Heart right ventricle (tissue), 16 donors: ENCODE results near the gene DNASE1L2. TPM values are rescaled to one million over a fixed set of nuclear protein-coding genes. Genes with fewer than 3 reads are reported as not detected.
A peak's percentile ranks its signal among the peaks of the same experiment; 100 is the strongest.

Experiments used
- ATAC-seq, 8 donors: fragments of 200-7000 bp; cut with Tn5 transposase; one replicate each; pipeline ENCODE4 v1.9.1; 2020; ENCODE audit warnings: mild to moderate bottlenecking in 8 of 8, moderate library complexity in 8 of 8, moderate number of reproducible peaks in 1 of 8
- DNase-seq, 2 donors: peaks; one replicate each; pipeline ENCODE4 v3.0.0-alpha.2; 2020
- H3K27ac ChIP-seq, 10 donors: fragments of 200-600 bp; sonication (generic) in 2 of 10; one replicate each; pipeline versions ENCODE4 v1.5.0 to v1.8.0; 2020 to 2022; ENCODE audit warnings: mild to moderate bottlenecking in 3 of 10
- H3K27me3 ChIP-seq, 7 donors: fragments of 200-600 bp; one replicate each; pipeline ENCODE4 v1.8.0; 2021 to 2022; ENCODE audit warnings: mild to moderate bottlenecking in 2 of 7
- H3K36me3 ChIP-seq, 9 donors: fragments of 200-600 bp; sonication (generic) in 1 of 9; one replicate each; pipeline versions ENCODE4 v1.5.0 to v1.8.0; 2020 to 2022; ENCODE audit warnings: mild to moderate bottlenecking in 2 of 9
- H3K4me1 ChIP-seq, 9 donors: fragments of 200-600 bp; sonication (generic) in 1 of 9; one replicate each; pipeline versions ENCODE4 v1.5.0 to v1.8.0; 2020 to 2022; ENCODE audit warnings: mild to moderate bottlenecking in 4 of 9
- H3K4me3 ChIP-seq, 10 donors: fragments of 200-600 bp; sonication (generic) in 2 of 10; one replicate each; pipeline versions ENCODE4 v1.5.0 to v1.8.0; 2020 to 2022; ENCODE audit warnings: mild to moderate bottlenecking in 7 of 10, moderate library complexity in 2 of 10
- H3K9me3 ChIP-seq, 11 donors: fragments of 200-600 bp in 10 of 11; sonication (generic) in 2 of 11; one replicate each; pipeline versions ENCODE4 v1.5.0 to v1.8.0; 2013 to 2022; ENCODE audit warnings: mild to moderate bottlenecking in 2 of 11, control low read depth in 1 of 11, moderate library complexity in 1 of 11
- WGBS, 2 donors: extraction: QIAGEN DNeasy Blood & Tissue Kit; methylation state at CpG; one replicate each; pipeline ENCODE4 v1.1.7; 2013; ENCODE audit warnings: inconsistent platforms in 1 of 2; 5-methylcytosine and 5-hydroxymethylcytosine counted together
- intact Hi-C, 10 donors: fragments of 100-400 bp; cut with DNase I; formaldehyde crosslinking; loops; one replicate each; pipeline versions ENCODE4 v1.11.1 to v1.14.2; 2022
- polyA plus RNA-seq, 2 donors: library from polyadenylated mRNA; stranded (reverse); fragments of 200-250 nt; gene quantifications; one replicate each; pipeline ENCODE4 v1.2.3, GENCODE V29; 2013
- total RNA-seq, 10 donors: library from RNA; stranded (reverse); fragmentation: NEBNext Ultra II Directional in 3 of 10; extraction: Animal tissue kit (Norgen Biotek cat#: 25700) in 3 of 10; gene quantifications; one replicate each; pipeline versions ENCODE4 v1.2.1 to v1.2.4, GENCODE V29; 2021 to 2023
- TF ChIP-seq, protein P1 (sequence below), 9 donors: fragments of 200-600 bp; sonication (generic) in 2 of 9; IDR thresholded peaks; one replicate each; pipeline versions ENCODE4 v1.5.0 to v1.8.0; 2021 to 2022; ENCODE audit warnings: antibody characterized with exemption in 9 of 9, mild to moderate bottlenecking in 5 of 9, moderate library complexity in 1 of 9
- donor health status: Arrhythmogenic right ventricular cardiomyopathy.
- donor health status: ischemic (EF 13 %, LVEDD 7.1; RV severe dilation, severe dysfunction).
- donor health status: healthy with polysubstance abuse.
- donor health status: DM: no; HTN: yes; CAD: no.
- donor health status: DM: no; HTN: no; CAD: no.
- donor health status: ischemic (EF 25% LVEDD 6.9; RV normal size, moderate dysfunction).
- donor health status: ischemic (EF 25% LVEDD 5.7; RV mildly dilated, moderate dysfunction).
- donor health status: healthy.
- donor health status: DM: yes; HTN: yes; CAD: no.
- donor health status: Ischemic cardiomyopathy.
- donor health status: ischemic (EF 35%, LVEDD 5.7; RV mildly dilated, moderate dysfunction).
- donor health status: nonischemic (EF 11% LVEDD 7.7; RV severe dilation, severe dysfunction).
- donor health status: DM: yes; HTN: yes; CAD: no.
- donor health status: PGD.
- donor health status: ischemic (EF 29% LVEDD 5.4; RV normal size, mild dysfunction).
- donor health status: nonischemic (EF 23%, LVEDD 6.1; RV moderate dilation, normal function).

DNASE1L2 gene
- total and polyA plus RNA-seq, 12 donors, result 0.15 to 1.2 (median 0.35) TPM; not detected in 1

- DNase-seq (no peak), ATAC-seq (no peak)
- TF ChIP-seq, protein P1, sequence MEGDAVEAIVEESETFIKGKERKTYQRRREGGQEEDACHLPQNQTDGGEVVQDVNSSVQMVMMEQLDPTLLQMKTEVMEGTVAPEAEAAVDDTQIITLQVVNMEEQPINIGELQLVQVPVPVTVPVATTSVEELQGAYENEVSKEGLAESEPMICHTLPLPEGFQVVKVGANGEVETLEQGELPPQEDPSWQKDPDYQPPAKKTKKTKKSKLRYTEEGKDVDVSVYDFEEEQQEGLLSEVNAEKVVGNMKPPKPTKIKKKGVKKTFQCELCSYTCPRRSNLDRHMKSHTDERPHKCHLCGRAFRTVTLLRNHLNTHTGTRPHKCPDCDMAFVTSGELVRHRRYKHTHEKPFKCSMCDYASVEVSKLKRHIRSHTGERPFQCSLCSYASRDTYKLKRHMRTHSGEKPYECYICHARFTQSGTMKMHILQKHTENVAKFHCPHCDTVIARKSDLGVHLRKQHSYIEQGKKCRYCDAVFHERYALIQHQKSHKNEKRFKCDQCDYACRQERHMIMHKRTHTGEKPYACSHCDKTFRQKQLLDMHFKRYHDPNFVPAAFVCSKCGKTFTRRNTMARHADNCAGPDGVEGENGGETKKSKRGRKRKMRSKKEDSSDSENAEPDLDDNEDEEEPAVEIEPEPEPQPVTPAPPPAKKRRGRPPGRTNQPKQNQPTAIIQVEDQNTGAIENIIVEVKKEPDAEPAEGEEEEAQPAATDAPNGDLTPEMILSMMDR (IDR thresholded peaks at IDR 0.05), result no peak
- Histone ChIP-seq H3K4me1 (no peaks in the 10 kb centered on the region), H3K4me3 (no peak overlapping the region), H3K27me3 (peaks cover 0 to 11% (median 7%) of the 10 kb centered on the region in 7 donors), H3K36me3 (no peaks in the 10 kb centered on the region), H3K9me3 (no peaks in the 10 kb centered on the region), H3K27ac (no peak overlapping the region)
- intact Hi-C loops, result no loop called here
- 89 to 90% methylated on average over 24 to 25 of the region's 25 CpGs for WGBS, 2 donors
Observed at GRCh38 chr16:2189252-2189893, 46.9 kb upstream of the DNASE1L2 start.

GRCh38 chr16:2190002-2190658 is 46.1 kb upstream of the DNASE1L2 start:
- no peaks in the 10 kb centered on the region for H3K9me3 ChIP-seq
- DNase-seq (no peak), ATAC-seq (no peak)
- H3K4me1 ChIP-seq, result peaks cover 0 to 3% (median 2%) of the 10 kb centered on the region in 9 donors
- peaks cover 2 to 19% (median 15%) of the 10 kb centered on the region in 7 donors for H3K27me3 ChIP-seq
- intact Hi-C loops, result loop anchor here in 1 of 10 donors (10.0 kb wide), 1 partner anchor 315 kb away; no protein-coding TSS in a partner anchor
- H3K36me3 ChIP-seq, result no peaks in the 10 kb centered on the region
- WGBS, 2 donors, result 86 to 87% methylated on average over 24 of the region's 24 CpGs
- TF ChIP-seq, protein P1 (IDR thresholded peaks at IDR 0.05), result no peak
- H3K4me3 ChIP-seq, result no peak overlapping the region
- H3K27ac ChIP-seq, result no peak overlapping the region

DNA sequence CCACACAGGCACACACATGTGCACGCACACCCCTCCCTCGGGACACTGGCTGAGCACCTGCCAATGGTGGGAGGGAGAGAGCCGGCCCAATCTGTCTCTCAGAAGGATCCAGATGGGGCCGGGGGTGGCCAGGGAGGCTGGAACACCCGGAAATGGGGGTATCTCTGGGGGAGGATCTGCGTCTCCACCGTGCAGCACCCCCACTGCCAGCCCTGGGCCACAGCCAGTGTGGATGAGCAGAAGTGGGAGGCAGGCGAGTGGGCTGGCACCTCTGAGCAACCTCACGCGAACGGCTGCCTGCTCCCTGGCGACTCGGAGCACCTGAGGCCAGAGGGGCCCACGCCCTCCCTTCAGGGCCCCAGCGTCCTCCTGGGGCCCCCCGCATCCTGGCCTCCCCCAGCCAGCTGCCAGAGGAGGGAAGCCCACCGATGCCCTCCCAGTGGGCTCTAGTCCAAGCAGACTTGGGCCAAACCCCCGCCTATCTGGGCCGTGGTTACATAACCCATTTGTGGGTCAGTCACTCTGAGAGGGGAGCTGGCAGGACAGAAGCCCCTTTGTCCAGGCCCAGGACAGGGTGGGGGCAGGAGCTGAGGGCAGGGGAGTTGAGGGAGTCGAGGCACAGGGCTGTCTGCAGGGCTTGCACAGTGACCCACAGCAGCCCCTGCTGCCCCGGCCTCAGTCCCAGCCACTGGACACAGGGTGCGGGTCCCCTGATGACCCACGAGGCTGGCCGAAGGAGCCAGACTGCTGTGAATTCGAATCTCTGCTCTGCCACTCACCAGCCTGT is 45.4 kb upstream of the DNASE1L2 start:
- Histone ChIP-seq H3K27me3 (peaks cover 8 to 26% (median 22%) of the 10 kb centered on the region in 7 donors), H3K9me3 (no peaks in the 10 kb centered on the region), H3K27ac (no peak overlapping the region), H3K36me3 (no peaks in the 10 kb centered on the region), H3K4me3 (no peak overlapping the region), H3K4me1 (peaks cover 4 to 10% (median 9%) of the 10 kb centered on the region in 9 donors)
- intact Hi-C loops, result loop anchor here in 1 of 10 donors (10.0 kb wide), 1 partner anchor 314 kb away; no protein-coding TSS in a partner anchor
- 71 to 72% methylated on average over 24 to 25 of the region's 25 CpGs for WGBS, 2 donors
- ATAC-seq (peak in 1 of 8 donors; percentile 3), DNase-seq (no peak)
- TF ChIP-seq, protein P1 (IDR thresholded peaks at IDR 0.05), result no peak

- H3K27ac ChIP-seq, result no peak overlapping the region
- no peak overlapping the region for H3K4me3 ChIP-seq
- peaks cover 4 to 12% (median 10%) of the 10 kb centered on the region in 9 donors for H3K4me1 ChIP-seq
- intact Hi-C loops, result loop anchor here in 1 of 10 donors (10.0 kb wide), 1 partner anchor 313 kb away; no protein-coding TSS in a partner anchor
- no peaks in the 10 kb centered on the region for H3K9me3 ChIP-seq
- H3K27me3 ChIP-seq, result peaks cover 10 to 28% (median 26%) of the 10 kb centered on the region in 7 donors
- TF ChIP-seq, protein P1 (IDR thresholded peaks at IDR 0.05), result no peak
- no peaks in the 10 kb centered on the region for H3K36me3 ChIP-seq
- peak in 2 of 8 donors; percentile 27 to 31 for ATAC-seq
- DNase-seq, result no peak
- WGBS, 2 donors, result 46 to 62% methylated on average over 11 of the region's 11 CpGs
Observed at GRCh38 chr16:2191446-2191706, 44.9 kb upstream of the DNASE1L2 start.
